ENCODE data around the gene BAG2. TPM values are rescaled to one million over a fixed set of nuclear protein-coding genes. Genes with fewer than 3 reads are reported as not detected.
A peak's percentile ranks its signal among the peaks of the same experiment; 100 is the strongest.

The BAG2 gene
- total RNA-seq, 4 donors from 2014 or later, result 40.8 to 50.6 (median 46.3) TPM

DNA sequence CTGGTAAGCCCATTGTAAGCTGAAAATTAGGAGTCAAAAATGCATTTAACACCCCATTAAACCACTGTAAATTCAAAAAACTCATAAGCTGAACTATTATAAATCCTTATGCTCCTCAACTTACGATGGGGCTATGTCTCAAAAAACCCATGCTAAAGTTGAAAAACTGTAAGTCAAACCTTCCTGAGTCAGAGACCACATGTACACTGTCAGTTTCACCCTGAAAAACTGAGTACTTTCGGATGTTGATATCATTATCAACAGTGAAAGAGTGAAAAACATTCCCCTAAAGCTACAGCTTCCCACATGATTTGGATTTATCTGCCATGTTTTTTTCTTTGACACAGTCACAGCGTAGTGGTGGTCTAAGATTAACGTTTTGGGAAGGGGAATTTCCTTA lies 35.7 kb downstream of the BAG2 start:
- no peaks in the 10 kb centered on the region for H3K36me3 ChIP-seq
- ATAC-seq, result no peak
- H3K9me3 ChIP-seq, result no peaks in the 10 kb centered on the region
- H3K27me3 ChIP-seq, result no peaks in the 10 kb centered on the region
- no peak overlapping the region for H3K4me3 ChIP-seq
- peaks cover 0 to 26% (median 0%) of the 10 kb centered on the region in 3 donors for H3K4me1 ChIP-seq
- H3K27ac ChIP-seq, result no peak overlapping the region
- WGBS, 2 donors (ENCODE audit: low coverage in 1 of 2), result 87 to 95% methylated on average over 4 of the region's 4 CpGs
- no peak for TF ChIP-seq POLR2AphosphoS5 (IDR thresholded peaks at IDR 0.05)
- TF ChIP-seq POLR2A (IDR thresholded peaks at IDR 0.05), result no peak
- no peak for TF ChIP-seq EP300 (IDR thresholded peaks at IDR 0.05)
- TF ChIP-seq, protein P1, sequence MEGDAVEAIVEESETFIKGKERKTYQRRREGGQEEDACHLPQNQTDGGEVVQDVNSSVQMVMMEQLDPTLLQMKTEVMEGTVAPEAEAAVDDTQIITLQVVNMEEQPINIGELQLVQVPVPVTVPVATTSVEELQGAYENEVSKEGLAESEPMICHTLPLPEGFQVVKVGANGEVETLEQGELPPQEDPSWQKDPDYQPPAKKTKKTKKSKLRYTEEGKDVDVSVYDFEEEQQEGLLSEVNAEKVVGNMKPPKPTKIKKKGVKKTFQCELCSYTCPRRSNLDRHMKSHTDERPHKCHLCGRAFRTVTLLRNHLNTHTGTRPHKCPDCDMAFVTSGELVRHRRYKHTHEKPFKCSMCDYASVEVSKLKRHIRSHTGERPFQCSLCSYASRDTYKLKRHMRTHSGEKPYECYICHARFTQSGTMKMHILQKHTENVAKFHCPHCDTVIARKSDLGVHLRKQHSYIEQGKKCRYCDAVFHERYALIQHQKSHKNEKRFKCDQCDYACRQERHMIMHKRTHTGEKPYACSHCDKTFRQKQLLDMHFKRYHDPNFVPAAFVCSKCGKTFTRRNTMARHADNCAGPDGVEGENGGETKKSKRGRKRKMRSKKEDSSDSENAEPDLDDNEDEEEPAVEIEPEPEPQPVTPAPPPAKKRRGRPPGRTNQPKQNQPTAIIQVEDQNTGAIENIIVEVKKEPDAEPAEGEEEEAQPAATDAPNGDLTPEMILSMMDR (IDR thresholded peaks at IDR 0.05), result no peak

DNA sequence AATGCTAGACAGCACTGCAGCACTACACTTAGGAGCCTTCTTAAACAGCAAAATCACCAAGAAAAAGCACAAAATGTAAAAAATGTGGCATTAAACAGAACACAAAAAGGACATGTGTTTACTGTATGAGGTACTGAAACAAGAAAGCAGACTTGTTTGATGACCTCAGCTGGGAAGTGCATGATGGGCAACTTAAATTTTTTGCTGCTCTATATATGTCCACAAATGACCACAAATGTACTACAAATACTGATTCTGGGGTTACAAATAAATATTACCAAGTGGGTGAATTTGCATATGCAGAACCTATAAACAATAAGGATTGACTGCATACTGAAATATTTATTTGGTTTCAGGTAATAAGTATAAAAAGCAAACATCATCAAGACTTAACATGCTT lies 36.9 kb downstream of the BAG2 start:
- no peak for ATAC-seq
- Histone ChIP-seq H3K27me3 (no peaks in the 10 kb centered on the region), H3K9me3 (no peaks in the 10 kb centered on the region), H3K4me1 (peaks cover 0 to 27% (median 0%) of the 10 kb centered on the region in 3 donors), H3K4me3 (no peak overlapping the region), H3K27ac (no peak overlapping the region), H3K36me3 (no peaks in the 10 kb centered on the region)
- TF ChIP-seq POLR2AphosphoS5 (IDR thresholded peaks at IDR 0.05) (no peak), POLR2A (IDR thresholded peaks at IDR 0.05) (no peak), EP300 (IDR thresholded peaks at IDR 0.05) (no peak)
- TF ChIP-seq, protein P1 (IDR thresholded peaks at IDR 0.05), result no peak

DNA sequence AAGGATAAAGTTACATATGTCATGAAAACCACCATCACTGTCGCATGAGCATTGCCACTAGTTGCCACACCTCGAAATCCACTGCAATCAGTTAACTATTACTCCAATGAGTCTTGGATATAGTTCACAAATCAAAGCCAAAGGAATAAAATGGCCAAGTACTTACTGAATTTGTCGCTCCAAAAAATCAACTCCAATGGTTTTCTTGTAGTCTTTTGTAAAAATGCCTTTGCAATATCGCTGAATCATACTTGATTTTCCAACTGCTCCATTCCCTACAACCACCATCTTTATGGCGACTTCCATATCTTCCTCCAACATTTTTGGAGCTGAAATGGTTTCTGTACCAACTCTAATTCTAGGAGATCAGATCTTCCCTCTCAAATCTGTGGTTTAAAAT lies 37.9 kb downstream of the BAG2 start:
- no peaks in the 10 kb centered on the region for H3K27me3 ChIP-seq
- H3K27ac ChIP-seq, result no peak overlapping the region
- no peak for ATAC-seq
- WGBS, 2 donors (ENCODE audit: low coverage in 1 of 2), result 83 to 92% methylated on average over 4 to 5 of the region's 5 CpGs
- H3K9me3 ChIP-seq, result no peaks in the 10 kb centered on the region
- TF ChIP-seq POLR2AphosphoS5 (IDR thresholded peaks at IDR 0.05) (no peak), POLR2A (IDR thresholded peaks at IDR 0.05) (no peak)
- H3K4me1 ChIP-seq, result peaks cover 0 to 28% (median 0%) of the 10 kb centered on the region in 3 donors
- H3K4me3 ChIP-seq, result no peak overlapping the region
- H3K36me3 ChIP-seq, result no peaks in the 10 kb centered on the region

DNA sequence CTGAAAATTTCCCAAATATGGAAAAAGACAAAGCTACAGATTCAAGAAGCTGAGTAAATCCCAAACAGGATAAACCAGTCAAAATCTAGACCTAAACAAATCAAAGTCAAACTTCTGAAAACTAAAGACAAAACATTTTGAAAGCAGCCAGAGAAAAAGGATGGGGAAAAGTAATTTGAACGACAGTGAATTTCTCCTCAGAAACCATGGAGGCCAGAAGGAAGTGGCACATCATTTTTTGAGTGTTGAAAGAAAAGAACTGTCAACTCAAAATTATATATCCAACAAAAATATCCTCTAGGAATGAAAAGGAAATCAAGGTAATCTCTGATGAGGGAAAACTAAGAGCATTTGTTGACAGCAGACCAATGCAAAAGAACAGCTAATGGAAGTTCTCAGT lies 43.1 kb downstream of the BAG2 start:
- H3K27ac ChIP-seq, result no peak overlapping the region
- no peak overlapping the region for H3K4me3 ChIP-seq
- H3K27me3 ChIP-seq, result no peaks in the 10 kb centered on the region
- H3K9me3 ChIP-seq, result no peaks in the 10 kb centered on the region
- H3K4me1 ChIP-seq, result peaks cover 0 to 61% (median 0%) of the 10 kb centered on the region in 3 donors
- no peaks in the 10 kb centered on the region for H3K36me3 ChIP-seq
- TF ChIP-seq, protein P1 (IDR thresholded peaks at IDR 0.05), result no peak
- no peak for TF ChIP-seq POLR2A (IDR thresholded peaks at IDR 0.05)
- TF ChIP-seq POLR2AphosphoS5 (IDR thresholded peaks at IDR 0.05), result no peak
- TF ChIP-seq EP300 (IDR thresholded peaks at IDR 0.05), result no peak
- WGBS, 2 donors (ENCODE audit: low coverage in 1 of 2), result 86 to 100% methylated on average over 1 of the region's 1 CpG
- no peak for ATAC-seq

DNA sequence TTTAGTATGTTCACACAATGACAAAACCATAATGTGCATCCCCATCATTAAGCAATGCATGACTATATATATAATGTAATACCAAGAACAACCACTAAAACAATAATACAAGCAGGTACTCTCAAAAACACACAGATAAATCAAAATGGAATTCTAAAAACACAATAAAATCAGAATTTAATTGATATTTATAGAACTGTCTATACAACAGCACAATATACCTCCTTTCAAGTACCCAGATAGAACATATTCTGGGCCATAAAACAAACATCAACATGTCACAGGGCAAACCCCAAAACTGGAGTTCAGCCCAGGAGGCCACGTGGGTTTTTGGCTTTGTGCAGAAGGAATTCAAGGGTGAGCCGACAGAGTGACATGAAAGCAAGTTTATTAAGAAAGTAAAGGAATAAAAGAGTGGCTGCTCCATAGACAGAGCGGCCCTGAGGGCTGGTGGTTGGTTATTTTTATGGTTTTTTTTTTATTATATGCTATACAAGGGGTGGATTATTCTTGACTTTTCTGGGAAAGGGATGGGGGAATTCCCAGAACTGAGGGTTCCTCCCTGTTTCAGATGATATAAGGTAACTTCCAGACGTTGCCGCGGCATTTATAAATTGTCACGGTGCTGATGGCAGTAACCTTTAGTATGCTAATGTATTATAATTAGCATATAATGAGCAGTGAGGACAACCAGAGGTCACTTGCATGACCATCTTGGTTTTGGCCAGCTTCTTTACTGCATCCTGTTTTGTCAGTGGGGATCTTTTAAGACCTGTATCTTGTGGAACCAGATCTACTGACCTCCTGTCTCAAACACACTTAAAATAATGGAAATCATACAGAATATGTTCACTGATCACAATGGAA lies 44.3 kb downstream of the BAG2 start:
- H3K36me3 ChIP-seq, result no peaks in the 10 kb centered on the region
- peak overlapping the region; percentile 45 to 69 (median 60) for H3K27ac ChIP-seq
- peaks cover 0 to 65% (median 0%) of the 10 kb centered on the region in 3 donors for H3K4me1 ChIP-seq

More for the DNA sequence above, 44.3 kb downstream of the BAG2 start:
- 28 to 43% methylated on average over 7 of the region's 7 CpGs for WGBS, 2 donors (ENCODE audit: low coverage in 1 of 2)
- H3K9me3 ChIP-seq, result no peaks in the 10 kb centered on the region
- TF ChIP-seq, protein P1 (IDR thresholded peaks at IDR 0.05), result peak in 3 of 4 experiments; percentile 13 to 21 (median 21)
- TF ChIP-seq POLR2A (IDR thresholded peaks at IDR 0.05) (no peak), EP300 (IDR thresholded peaks at IDR 0.05) (no peak)
- peak; percentile 50 for ATAC-seq
- H3K4me3 ChIP-seq, result peak overlapping the region; percentile 11 to 17
- no peaks in the 10 kb centered on the region for H3K27me3 ChIP-seq
